ENCODE data around the gene THADA. TPM values are rescaled to one million over a fixed set of nuclear protein-coding genes. Genes with fewer than 3 reads are reported as not detected.

Gene THADA
- total RNA-seq, 1 donor from 2014 or later = 41.2 TPM

GRCh38 chr2:43225788-43226557 is 369.9 kb downstream of the THADA start:
- H3K36me3 ChIP-seq = peaks cover 45% of the 10 kb centered on the region

GRCh38 chr2:43225093-43225787 is 370.6 kb downstream of the THADA start:
- ATAC-seq = no peak
- Histone ChIP-seq H3K27me3 (ENCODE audit: low read depth) (no peaks in the 10 kb centered on the region), H3K27ac (peak overlapping the region; percentile 100), H3K4me3 (peak overlapping the region; percentile 95), H3K36me3 (peaks cover 38% of the 10 kb centered on the region), H3K4me1 (peaks cover 57% of the 10 kb centered on the region), H3K9me3 (no peaks in the 10 kb centered on the region)
- TF ChIP-seq CTCF (IDR thresholded peaks at IDR 0.05) = no peak
- intact Hi-C loops (cut with DNase I) = loop anchor here (10.0 kb wide), 2 partner anchors 50 to 260 kb away; no protein-coding TSS in a partner anchor
- DNase-seq = peak; percentile 75

More at GRCh38 chr2:43225788-43226557, 369.9 kb downstream of the THADA start:
- intact Hi-C loops (cut with DNase I) = loop anchor here (10.0 kb wide), 2 partner anchors 51 to 259 kb away; no protein-coding TSS in a partner anchor
- DNase-seq = peak; percentile 85
- TF ChIP-seq CTCF (IDR thresholded peaks at IDR 0.05) = no peak
- Histone ChIP-seq H3K27me3 (ENCODE audit: low read depth) (no peaks in the 10 kb centered on the region), H3K4me1 (peaks cover 50% of the 10 kb centered on the region), H3K27ac (peak overlapping the region; percentile 100), H3K4me3 (peak overlapping the region; percentile 95), H3K9me3 (no peaks in the 10 kb centered on the region)
- peak; percentile 22 to 34 for ATAC-seq

GRCh38 chr2:43224571-43225092 is 371.2 kb downstream of the THADA start:
- Histone ChIP-seq H3K9me3 (no peaks in the 10 kb centered on the region), H3K27ac (peak overlapping the region; percentile 100), H3K36me3 (peaks cover 34% of the 10 kb centered on the region), H3K4me3 (peak overlapping the region; percentile 95), H3K4me1 (peaks cover 57% of the 10 kb centered on the region), H3K27me3 (ENCODE audit: low read depth) (no peaks in the 10 kb centered on the region)
- no peak for ATAC-seq
- DNase-seq = peak; percentile 67
- TF ChIP-seq CTCF (IDR thresholded peaks at IDR 0.05) = no peak
- intact Hi-C loops (cut with DNase I) = loop anchor here (10.0 kb wide), 2 partner anchors 50 to 260 kb away; no protein-coding TSS in a partner anchor

GRCh38 chr2:43224131-43224570 is 371.7 kb downstream of the THADA start:
- Histone ChIP-seq H3K27me3 (ENCODE audit: low read depth) (no peaks in the 10 kb centered on the region), H3K36me3 (peaks cover 34% of the 10 kb centered on the region), H3K4me1 (peaks cover 57% of the 10 kb centered on the region), H3K4me3 (peak overlapping the region; percentile 95), H3K9me3 (no peaks in the 10 kb centered on the region), H3K27ac (peak overlapping the region; percentile 100)
- DNase-seq = peak; percentile 78
- ATAC-seq = no peak
- peak; percentile 36 for TF ChIP-seq CTCF (IDR thresholded peaks at IDR 0.05)
- intact Hi-C loops (cut with DNase I) = loop anchor here (10.0 kb wide), 2 partner anchors 49 to 261 kb away; no protein-coding TSS in a partner anchor

- Histone ChIP-seq H3K4me1 (peaks cover 57% of the 10 kb centered on the region), H3K27me3 (ENCODE audit: low read depth) (no peaks in the 10 kb centered on the region), H3K36me3 (peaks cover 34% of the 10 kb centered on the region), H3K4me3 (peak overlapping the region; percentile 95), H3K9me3 (no peaks in the 10 kb centered on the region), H3K27ac (peak overlapping the region; percentile 100)
- DNase-seq (peak; percentile 28), ATAC-seq (no peak)
- no peak for TF ChIP-seq CTCF (IDR thresholded peaks at IDR 0.05)
- intact Hi-C loops (cut with DNase I) = loop anchor here (10.0 kb wide), 2 partner anchors 49 to 261 kb away; no protein-coding TSS in a partner anchor
Measured at GRCh38 chr2:43223521-43224001, 372.3 kb downstream of the THADA start.
